Right ventricle myocardium superior (tissue), 1 donor: ENCODE results near the gene FMC1. TPM values are rescaled to one million over a fixed set of nuclear protein-coding genes. Genes with fewer than 3 reads are reported as not detected.
"Not testable (repeated sequence)": the region's sequence is repeated elsewhere in the genome, so short reads cannot be mapped to it uniquely, and the experiment has no call there.

Experiments used
- ATAC-seq: fragments of 200-7000 bp; cut with Tn5 transposase; one replicate; pipeline ENCODE4 v1.9.1; 2020; ENCODE audit warnings: mild to moderate bottlenecking; ENCODE audit not compliant: poor library complexity
- DNase-seq: peaks from one replicate; pipeline ENCODE4 v3.0.0-alpha.2; 2020
- intact Hi-C: fragments of 100-400 bp; cut with DNase I; formaldehyde crosslinking; loops from one replicate; pipeline ENCODE4 v1.11.2; 2022
- long read RNA-seq: library from polyadenylated mRNA; unstranded; transcript quantifications from one replicate; pipeline ENCODE4 v2.0.0, GENCODE V29; 2021
- total RNA-seq: library from RNA; stranded (reverse); fragmentation: NEBNext Ultra II Directional; extraction: Animal tissue kit (Norgen Biotek cat#: 25700); gene quantifications from one replicate; pipeline ENCODE4 v1.2.1, GENCODE V29; 2021
- donor health status: DM: no; HTN: yes; CAD: no; lungs with severe emphysema.

The FMC1 gene, protein sequence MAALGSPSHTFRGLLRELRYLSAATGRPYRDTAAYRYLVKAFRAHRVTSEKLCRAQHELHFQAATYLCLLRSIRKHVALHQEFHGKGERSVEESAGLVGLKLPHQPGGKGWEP
- total RNA-seq = 55.3 TPM
- long read RNA-seq, transcript FMC1-201 (2 exons, 1,210 nt) = major isoform, 23 of 23 reads
- long read RNA-seq, partial matches to known transcripts = 0 of 23 reads
- long read RNA-seq, other reads (novel, unspliced or antisense) = 0 of 23 reads

DNA sequence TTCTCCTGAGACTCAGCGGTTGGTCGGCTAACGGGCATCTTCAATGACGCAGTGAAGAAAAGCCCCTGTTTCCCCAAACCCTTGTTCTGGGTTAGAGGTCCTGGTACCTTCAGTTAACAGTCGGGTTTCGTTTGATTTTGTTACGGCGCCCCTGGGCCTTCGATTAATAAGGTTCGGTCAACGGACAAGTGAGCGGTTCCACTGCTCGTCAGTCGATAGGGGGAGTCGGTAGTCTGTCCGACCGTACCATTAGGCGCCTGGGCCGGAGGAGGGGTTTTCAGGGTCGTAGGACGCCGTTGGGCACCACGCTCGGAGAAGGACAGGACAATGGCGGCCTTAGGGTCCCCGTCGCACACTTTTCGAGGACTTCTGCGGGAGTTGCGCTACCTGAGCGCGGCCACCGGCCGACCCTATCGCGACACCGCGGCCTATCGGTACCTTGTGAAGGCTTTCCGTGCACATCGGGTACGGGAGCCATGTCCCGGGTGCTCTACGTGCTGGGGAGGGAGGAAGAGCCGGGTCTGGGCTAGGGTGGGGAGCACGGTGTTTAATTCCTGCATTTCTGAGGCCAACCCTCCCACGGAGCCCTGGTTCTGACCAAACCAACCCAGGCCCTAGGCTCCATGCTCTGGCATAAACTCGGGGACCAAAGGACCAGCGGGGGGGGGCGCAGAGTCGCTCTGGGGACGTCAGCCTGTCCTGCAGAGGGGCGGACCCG is at the start of gene FMC1:
FMC1 (plus strand) TSS at position 280 of the 718 bp plus-strand sequence; CDS start at position 328, 48 bp downstream.
- DNase-seq = peak; percentile 94
- peak; percentile 87 for ATAC-seq
- intact Hi-C loops = loop anchor here (1.0 kb wide), 1 partner anchor 18 kb away; the partner anchor contains the start of gene LUC7L2

- ATAC-seq (no peak), DNase-seq (no peak)
- intact Hi-C loops = no loop called here
These were observed 48.3 kb upstream of the FMC1 start for GRCh38 chr7:139292821-139293220.

DNA sequence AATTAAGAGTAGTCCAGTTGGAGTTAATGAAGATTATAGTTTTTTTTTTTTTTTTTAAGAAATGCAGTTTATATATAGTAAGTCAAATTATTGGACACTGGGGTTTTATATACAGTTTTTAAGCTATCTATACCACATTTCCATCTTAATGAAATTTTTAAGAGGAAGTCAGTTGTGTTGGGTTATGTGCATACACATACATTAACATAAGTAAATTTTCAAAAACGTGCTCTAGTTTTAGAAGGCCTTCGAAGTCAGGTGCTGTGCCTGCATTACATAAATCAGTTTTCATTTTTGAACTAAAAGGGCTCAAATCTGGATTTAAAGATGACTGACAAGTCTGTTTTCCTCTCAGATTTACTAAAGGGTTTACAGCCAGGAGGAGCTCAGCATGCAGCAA is 47.6 kb upstream of the FMC1 start:
- ATAC-seq (no peak), DNase-seq (no peak)
- intact Hi-C loops = no loop called here

DNA sequence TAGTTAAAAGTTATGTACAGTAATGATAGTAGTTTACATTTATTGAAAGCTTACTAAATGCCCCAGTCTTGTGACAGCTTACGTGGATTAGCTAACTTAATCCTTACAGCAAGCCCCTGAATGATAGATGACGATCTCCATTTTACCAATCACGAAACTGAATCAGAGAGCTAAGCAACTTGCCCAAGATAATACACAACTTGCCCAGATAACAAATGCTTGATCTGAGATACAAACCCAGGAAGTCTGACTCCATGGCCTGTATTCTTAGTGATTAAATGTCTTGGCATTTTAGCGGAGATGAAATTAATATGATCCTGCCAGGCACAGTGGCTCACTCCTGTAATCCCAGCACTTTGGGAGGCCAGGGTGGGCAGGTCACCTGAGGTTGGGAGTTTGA is 46.9 kb upstream of the FMC1 start:
- intact Hi-C loops = no loop called here
- DNase-seq (no peak), ATAC-seq (no peak)

GRCh38 chr7:139294951-139295575 is 46.1 kb upstream of the FMC1 start:
- DNase-seq (no peak), ATAC-seq (no peak)
- intact Hi-C loops = no loop called here

GRCh38 chr7:139297795-139298194 is 43.3 kb upstream of the FMC1 start:
- no peak for DNase-seq
- ATAC-seq = no peak
- intact Hi-C loops = no loop called here

DNA sequence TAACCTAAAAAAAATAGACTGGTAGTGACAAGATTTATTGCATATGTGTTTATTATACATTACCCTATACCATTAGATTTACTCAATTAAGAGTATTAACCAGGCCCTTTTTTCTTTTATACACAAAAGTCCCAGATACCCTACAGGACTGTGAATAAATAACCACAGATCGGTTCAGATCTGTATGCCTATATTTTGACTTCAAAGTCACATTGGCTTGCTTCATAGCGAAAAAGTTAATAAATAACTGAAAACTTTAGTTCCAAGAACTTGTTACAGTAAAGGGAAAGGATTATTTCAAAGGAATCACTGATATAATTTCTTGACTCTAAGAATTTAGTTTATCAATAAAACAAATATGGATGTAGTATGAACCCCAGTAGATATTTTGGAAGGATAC is 41.8 kb upstream of the FMC1 start:
- ATAC-seq (no peak), DNase-seq (no peak)
- intact Hi-C loops = no loop called here

GRCh38 chr7:139300390-139300789 is 40.7 kb upstream of the FMC1 start:
- intact Hi-C loops = no loop called here
- DNase-seq = no peak
- no peak for ATAC-seq

GRCh38 chr7:139304517-139304916 is 36.6 kb upstream of the FMC1 start:
- ATAC-seq (no peak), DNase-seq (no peak)
- intact Hi-C loops = no loop called here

DNA sequence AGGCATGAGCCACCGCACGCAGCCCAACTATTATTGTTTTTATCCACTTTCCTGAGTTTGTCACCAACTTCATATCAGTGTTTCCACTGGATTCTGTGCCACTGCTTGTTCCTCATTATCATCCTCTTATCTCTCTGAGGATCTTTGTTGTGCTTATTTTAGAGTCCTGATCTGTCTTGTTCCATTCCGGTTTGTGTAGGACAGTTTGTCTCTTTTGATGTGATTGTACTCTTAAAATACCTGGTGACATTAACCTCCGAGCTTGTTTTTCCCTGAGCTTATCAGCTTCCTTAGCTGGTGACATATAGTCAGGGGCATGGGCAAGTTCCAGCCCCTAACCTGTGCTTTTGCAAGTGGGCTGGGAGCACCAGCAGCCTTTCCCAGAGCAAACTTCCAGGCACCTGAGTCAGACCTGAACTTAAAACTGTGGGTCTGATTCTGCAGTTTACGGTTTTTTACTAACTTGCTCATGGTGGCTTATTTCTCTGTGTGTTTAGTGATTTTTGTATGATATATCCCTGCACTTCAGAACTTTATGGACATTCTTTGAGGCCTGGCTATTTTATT is 23.1 kb upstream of the FMC1 start:
- intact Hi-C loops = no loop called here
- no peak for ATAC-seq
- no peak for DNase-seq

DNA sequence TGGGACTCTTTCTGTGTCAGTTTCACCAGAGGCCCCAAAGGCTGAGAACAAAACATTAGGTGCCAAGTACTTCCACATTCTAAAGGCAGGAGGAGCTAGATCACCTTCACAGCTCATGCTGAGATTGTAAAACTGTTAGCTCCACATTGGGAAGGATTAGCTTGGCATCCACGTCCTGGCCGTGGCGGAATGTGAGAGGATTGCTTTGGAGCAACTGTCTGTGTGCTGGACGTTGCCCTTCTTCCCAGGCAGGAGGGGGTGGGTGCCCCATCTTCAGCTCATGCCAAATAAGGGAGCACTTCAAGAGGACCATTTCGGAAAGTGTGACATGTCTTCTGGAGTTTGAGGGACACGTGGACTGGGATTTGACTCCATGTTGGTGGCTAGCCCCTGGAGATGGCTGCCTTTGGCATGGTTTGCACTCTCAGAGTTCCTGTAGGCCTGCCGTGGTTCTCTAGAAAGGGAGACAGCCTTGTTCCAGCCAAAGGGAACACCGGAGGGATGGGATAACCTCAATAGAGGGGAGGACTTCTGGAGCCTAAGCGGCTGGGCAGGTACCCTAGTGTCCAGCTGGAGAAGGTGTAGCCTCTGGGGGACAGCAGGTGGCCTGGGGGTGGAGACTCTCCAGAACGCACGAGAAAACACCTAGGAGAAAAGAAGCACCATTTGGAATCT is 19.9 kb upstream of the FMC1 start:
- DNase-seq = no peak
- no peak for ATAC-seq
- intact Hi-C loops = no loop called here

GRCh38 chr7:139324709-139325108 is 16.4 kb upstream of the FMC1 start:
- DNase-seq, intact Hi-C loops, ATAC-seq: not testable (repeated sequence)

DNA sequence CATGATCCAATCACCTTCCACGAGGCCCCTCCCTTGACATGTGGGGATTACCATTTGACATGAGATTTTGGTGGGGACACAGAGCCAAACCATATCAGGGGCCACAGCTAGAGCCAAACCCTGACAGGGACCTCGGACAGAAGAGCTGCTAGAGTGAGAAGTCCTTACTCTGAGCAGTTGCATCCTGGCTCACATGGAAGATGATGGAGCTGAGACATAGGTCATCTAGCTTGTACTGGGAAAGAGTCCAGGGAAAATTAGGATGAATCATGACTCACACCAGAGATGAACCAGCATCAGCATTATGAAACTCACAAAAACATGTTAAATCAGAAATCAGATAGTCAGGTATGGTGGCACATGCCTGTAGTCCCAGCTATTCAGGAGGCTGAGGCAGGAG is 12.8 kb upstream of the FMC1 start:
- no peak for DNase-seq
- intact Hi-C loops = no loop called here
- ATAC-seq = no peak

GRCh38 chr7:139329119-139329518 is 12.0 kb upstream of the FMC1 start:
- ATAC-seq = no peak

GRCh38 chr7:139330333-139331030 is 10.7 kb upstream of the FMC1 start:
- DNase-seq = no peak
- ATAC-seq = no peak

More at GRCh38 chr7:139329119-139329518, 12.0 kb upstream of the FMC1 start:
- intact Hi-C loops = no loop called here
- no peak for DNase-seq

GRCh38 chr7:139332697-139333359 is 8.3 kb upstream of the FMC1 start:
- no peak for ATAC-seq
- no peak for DNase-seq
- intact Hi-C loops = no loop called here

More at GRCh38 chr7:139330333-139331030, 10.7 kb upstream of the FMC1 start:
- intact Hi-C loops = no loop called here

DNA sequence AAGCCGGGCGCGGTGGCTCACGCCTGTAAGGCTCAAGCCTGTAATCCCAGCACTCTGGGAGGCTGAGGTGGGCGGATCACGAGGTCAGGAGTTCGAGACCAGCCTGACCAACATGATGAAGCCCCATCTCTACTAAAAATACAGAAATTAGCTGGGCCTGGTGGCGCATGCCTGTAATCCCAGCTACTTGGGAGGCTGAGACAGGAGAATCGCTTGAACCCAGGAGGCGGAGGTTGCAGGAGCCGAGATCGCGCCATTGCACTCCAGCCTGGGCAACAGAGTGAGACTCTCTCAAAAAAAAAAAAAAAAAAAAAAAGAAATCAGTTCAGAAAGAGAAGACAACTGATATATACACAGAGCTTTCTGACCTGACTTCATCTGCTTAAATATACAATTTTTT is 7.7 kb upstream of the FMC1 start:
- DNase-seq, intact Hi-C loops, ATAC-seq: not testable (repeated sequence)
